H7 (cell line): ENCODE results near the gene AKAP13. TPM values are rescaled to one million over a fixed set of nuclear protein-coding genes. Genes with fewer than 3 reads are reported as not detected.
A peak's percentile ranks its signal among the peaks of the same experiment; 100 is the strongest.

ENCODE experiments used
- DNase-seq: peaks from one replicate; pipeline ENCODE4 v3.0.0; 2012
- H3K27me3 ChIP-seq: 2 replicates; pipeline ENCODE4 v1.6.0; 2011; ENCODE audit warnings: mild to moderate bottlenecking, low read length; ENCODE audit not compliant: control insufficient read depth, insufficient read depth
- H3K36me3 ChIP-seq: replicated peaks from 2 replicates; pipeline ENCODE4 v1.5.1; 2011; ENCODE audit warnings: low read length; ENCODE audit not compliant: control insufficient read depth, insufficient read depth
- H3K4me3 ChIP-seq: 2 replicates; pipeline ENCODE4 v1.5.1; 2011; ENCODE audit warnings: low read depth, mild to moderate bottlenecking, control low read depth, low read length, moderate library complexity; ENCODE audit not compliant: insufficient read depth
- total RNA-seq: library from RNA; depleted of rRNA; stranded (reverse); fragments of >200 nt; shearing (Covaris generic); gene quantifications from 2 replicates; pipeline ENCODE4 v1.2.3, GENCODE V29; 2014

Gene AKAP13
- total RNA-seq, 1 experiment from 2014 or later, result 26.2 TPM

DNA sequence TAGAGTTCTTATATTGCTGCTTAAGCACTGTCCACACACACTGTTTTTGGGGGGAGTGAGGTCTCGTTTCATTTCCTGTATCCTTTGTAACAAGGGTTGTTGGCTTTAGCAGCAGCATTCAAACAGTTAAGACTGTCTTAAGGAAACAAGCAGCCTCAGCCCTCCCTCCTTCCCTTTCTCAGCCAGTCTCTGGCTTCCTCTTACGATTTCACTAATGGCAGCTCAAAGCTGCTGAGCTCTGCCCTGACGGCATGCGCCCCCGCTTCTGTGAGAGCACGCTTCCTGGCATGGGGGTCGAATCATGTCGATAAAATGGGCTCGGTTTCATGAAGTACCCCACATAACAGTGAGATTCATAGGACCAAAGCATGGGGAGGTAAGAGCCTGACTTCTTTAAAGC lies 309.3 kb downstream of the AKAP13 start:
- H3K36me3 ChIP-seq, result peaks cover 1% of the 10 kb centered on the region; the same call in 1 of the 2 replicates
- no peak overlapping the region for H3K4me3 ChIP-seq
- H3K27me3 ChIP-seq, result no peaks in the 10 kb centered on the region
- peak; percentile 33 for DNase-seq

DNA sequence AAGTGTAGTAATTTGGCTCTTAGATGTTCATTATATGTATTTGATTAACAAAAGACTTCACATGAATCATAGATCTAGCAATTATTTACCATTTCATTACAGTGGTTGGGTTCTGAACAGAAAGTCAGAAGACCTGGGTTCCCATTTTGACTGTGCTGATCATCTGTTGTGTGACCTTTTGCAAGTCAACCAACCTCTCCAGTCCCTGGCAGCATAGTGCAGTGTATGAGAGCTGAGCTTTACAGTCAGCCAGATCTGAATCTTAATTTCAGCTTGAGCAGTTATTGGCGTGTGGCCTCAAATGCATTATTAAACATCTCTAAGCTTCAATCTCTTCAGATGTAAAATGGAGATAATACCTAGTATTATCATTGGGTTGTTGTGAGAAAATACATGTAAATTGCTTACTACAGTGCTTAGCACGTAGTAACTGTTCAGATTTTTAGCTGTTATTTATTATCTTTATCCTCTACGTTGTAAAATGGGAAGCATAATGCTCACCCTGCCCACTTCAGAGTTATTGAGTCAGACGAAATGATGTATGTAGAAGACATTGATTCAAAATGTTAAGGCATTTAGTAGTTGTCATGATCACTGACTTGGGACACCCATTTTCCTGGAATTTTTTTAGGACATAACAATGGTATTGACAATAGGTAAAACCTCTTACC lies 310.3 kb downstream of the AKAP13 start:
- Histone ChIP-seq H3K4me3 (no peak overlapping the region), H3K36me3 (peaks cover 1% of the 10 kb centered on the region), H3K27me3 (no peaks in the 10 kb centered on the region)
- no peak for DNase-seq

DNA sequence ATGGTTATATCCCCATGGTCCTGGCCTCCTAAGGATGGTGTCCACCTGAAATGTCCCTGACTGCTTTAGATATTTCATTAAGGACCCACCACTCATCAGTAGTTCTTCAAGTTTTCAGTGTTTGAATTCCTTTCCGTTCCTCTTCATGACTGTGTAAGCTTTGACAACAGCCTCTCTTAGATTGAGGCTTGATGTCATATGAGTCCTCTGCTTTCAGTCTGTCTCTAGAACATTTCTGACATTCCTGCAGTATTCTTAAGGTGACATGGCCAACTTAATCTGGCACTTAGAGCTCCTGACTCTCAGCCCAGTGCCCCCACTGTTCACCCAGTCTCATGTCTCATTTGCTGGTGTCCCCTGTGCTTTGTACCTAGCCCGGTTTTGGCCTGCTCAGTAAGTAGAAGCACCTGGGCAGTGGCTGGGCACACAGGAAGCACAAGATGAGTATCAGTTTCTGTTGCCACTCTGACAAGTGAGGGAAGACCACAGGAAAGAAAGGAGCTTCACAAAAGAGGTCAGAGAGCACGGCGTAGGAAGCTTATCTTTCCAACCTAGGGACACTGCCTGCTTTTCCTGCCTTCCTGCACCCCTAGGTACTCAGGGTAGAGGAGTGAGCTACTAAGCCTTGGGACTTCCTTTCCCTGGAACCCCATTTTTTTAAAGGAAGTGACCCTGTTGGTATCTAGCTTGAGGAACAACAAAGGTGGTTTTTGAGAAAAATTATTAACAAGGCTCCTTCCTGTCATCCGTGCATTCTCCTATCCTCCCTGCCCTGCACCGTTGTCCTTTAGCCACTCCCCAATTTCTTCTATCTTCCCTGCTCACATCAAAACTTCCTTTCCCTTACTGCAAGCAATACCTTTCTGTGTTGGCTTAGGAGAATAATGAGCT lies 311.2 kb downstream of the AKAP13 start:
- DNase-seq, result no peak
- H3K4me3 ChIP-seq, result no peak overlapping the region
- no peaks in the 10 kb centered on the region for H3K27me3 ChIP-seq
- peaks cover 1% of the 10 kb centered on the region for H3K36me3 ChIP-seq

DNA sequence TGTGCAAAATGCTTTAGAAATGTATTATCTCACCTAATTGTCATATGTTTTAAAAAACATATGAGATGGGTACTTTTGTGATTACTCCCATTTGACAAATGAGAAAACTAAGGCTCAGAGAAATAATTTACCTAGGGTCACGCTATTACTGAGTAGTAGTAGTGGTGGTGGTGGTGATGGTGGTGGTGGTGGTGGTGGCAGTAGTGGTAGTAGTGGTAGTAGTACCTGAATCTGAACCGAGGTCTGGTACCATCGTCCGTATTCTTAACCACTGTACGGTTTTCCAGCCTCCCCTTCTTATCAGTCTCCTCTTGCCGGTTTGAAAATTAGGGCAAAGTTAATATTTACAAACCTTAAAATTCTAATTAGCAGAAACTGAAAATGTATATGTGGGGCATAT lies 311.9 kb downstream of the AKAP13 start:
- no peak for DNase-seq
- Histone ChIP-seq H3K36me3 (peaks cover 1% of the 10 kb centered on the region), H3K4me3 (no peak overlapping the region), H3K27me3 (no peaks in the 10 kb centered on the region)

DNA sequence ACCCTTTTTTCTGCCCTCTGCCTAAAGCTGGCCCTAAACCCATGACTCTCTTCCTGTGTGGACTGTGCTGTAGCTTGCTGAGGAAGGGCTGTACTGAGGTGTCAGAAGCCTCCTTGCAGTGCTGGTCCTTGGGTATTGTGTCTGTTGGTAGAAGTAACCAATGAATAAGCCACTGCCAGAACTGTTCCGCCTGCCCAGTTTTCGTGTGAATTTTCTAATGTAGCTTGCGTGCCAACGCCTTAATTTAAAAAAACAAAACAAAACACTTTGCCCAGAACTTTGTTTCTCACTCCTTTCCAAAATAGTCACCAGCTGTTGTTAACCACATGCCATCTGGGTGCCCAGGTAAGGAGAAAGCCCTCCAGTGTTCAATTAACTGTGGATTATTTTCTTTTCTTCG lies 312.5 kb downstream of the AKAP13 start:
- Histone ChIP-seq H3K36me3 (peaks cover 1% of the 10 kb centered on the region), H3K27me3 (no peaks in the 10 kb centered on the region), H3K4me3 (no peak overlapping the region)
- no peak for DNase-seq

DNA sequence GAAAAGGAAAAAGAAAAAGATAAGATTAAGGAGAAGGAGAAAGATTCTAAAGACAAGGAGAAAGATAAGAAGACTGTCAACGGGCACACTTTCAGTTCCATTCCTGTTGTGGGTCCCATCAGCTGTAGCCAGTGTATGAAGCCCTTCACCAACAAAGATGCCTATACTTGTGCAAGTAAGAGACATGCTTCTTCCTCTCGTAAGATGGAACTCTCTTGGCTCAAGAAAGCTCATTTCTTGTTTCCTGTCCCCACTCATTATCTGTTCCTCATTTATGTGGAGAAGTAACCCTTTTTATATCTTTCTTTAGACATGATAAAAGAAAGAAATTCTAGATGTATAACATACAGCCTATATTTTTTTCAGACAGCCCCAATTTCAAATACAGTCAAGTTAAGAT lies 312.9 kb downstream of the AKAP13 start:
- Histone ChIP-seq H3K36me3 (peaks cover 1% of the 10 kb centered on the region), H3K4me3 (no peak overlapping the region), H3K27me3 (no peaks in the 10 kb centered on the region)
- no peak for DNase-seq

DNA sequence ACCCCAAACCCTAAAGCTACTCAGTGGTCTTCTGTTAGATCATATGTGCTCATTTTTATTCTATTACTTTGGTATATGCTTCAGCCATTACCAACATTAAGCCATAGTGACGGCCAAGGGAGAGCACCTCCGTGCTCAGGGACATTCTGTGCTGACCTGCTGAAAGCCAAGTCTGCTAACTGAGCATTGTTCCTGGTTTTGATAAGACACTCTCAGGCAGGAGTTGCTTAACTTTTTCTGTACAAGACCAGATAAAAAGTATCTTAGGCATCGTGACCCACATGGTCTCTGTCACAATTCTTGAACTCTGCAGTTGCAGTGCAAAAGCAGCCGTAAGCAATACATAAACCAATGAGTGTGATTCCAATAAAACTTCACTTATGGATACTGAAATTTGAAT lies 313.7 kb downstream of the AKAP13 start:
- peaks cover 1% of the 10 kb centered on the region for H3K36me3 ChIP-seq
- DNase-seq, result no peak
- no peak overlapping the region for H3K4me3 ChIP-seq

DNA sequence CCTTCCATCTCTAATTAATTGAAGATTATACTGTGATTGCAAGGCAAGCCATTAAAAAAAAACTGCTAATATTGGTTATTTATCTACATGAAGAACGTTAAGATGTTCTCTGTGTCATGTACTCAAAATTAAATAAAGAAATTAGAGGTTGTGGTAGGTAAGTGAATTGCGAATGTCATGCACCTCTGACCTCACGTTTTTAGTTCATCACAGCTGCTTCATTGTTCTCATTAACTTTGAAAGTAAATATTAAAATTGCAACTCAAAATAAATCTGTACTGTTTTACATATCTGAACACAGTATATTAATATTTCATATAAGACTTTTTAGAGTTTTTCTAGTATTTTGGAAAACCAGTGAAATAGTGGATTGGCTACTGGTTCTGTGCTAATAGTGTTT lies 320.4 kb downstream of the AKAP13 start:
- no peak for DNase-seq
- H3K4me3 ChIP-seq, result no peak overlapping the region
- H3K36me3 ChIP-seq, result no peaks in the 10 kb centered on the region
- no peaks in the 10 kb centered on the region for H3K27me3 ChIP-seq

More for the DNA sequence above, 313.7 kb downstream of the AKAP13 start:
- no peaks in the 10 kb centered on the region for H3K27me3 ChIP-seq

DNA sequence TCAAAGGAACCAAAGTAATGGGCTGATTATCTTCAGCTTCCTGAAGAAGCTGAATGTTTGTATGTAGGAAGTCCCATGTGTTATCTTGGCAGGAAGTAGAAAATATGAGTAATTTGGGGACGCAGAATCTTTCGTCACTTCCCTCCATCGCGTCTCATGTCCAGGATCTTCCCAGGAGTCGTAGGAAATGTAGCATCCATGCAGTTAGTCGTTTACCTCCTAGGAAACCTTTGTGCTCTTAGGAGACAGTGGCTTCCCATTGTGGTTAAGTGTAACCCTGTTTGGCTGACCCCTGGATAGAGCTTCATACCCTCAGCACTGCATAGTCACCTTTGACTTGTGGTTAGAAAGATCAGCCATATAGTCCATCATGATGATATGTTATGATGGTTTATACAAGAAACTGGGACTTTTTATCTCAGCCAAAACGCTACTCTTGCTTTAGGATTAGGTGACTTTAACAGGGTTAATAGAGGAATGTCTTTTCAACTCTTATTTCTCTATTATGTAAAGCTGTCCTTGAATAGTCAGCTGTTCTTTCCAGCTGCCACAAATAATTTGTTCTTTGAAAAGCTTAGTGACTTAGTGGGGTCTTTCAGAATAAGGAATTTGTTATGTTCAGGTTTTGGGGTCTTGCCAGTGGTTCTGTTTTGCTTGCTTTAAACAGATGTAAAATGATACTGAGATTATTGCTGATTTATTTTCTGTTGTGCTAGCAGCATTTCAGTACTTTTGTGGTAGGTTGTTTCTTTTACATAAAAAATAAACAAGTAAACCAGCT lies 322.1 kb downstream of the AKAP13 start:
- DNase-seq, result no peak
- Histone ChIP-seq H3K36me3 (no peaks in the 10 kb centered on the region), H3K4me3 (no peak overlapping the region), H3K27me3 (no peaks in the 10 kb centered on the region)

DNA sequence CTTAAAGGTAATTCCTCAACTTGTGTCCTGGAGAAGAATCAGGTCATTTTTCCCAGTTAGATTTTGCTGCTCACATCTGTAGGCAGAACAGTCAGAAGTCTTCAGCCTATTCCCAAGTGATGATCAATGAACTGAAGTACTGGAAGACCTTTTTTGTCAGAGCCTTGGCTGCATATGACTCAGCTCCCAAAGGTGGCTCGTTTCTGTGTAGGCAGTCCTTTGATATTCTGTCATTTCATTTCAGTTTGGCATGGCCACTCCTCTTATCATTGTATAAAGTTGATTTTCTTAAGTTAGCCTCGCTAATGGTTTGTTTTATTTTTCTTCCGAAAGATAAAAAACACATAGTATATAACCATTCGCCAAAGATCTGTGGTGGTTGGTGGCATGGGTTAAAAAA lies 323.7 kb downstream of the AKAP13 start:
- Histone ChIP-seq H3K27me3 (no peaks in the 10 kb centered on the region), H3K36me3 (no peaks in the 10 kb centered on the region), H3K4me3 (no peak overlapping the region)
- no peak for DNase-seq

DNA sequence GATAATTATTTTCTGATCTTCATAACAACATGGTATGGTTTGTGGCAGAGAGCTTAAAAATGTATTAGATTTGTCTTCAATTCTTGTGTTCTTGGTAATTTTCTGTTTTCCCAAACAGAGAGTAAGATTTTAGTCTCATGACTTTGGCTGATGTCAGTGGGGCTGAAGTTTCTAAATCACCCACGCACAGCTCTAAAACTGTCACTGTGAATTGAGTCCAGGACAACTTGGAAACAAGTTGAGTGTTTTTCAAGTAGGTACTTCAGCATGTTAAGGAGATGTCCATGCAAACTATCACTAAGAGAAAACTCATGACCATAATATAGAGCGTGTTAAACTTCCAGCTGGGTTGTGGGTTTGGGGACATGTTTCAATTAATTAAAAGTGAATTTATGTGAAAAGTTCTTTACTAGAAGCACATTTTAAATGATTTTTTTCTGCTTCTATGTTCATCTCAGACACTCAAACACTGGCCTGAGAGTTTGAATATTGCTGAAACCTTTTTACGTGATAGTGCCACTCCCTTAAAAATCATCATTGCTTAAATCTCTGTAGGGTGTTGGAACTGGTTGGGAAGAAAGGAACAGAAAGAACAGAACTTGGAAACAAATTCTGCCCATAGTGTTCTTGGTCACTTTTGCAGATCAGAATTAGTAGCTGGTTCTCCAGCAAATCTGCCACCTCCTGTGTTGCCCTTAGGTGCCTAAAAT lies 324.5 kb downstream of the AKAP13 start:
- H3K27me3 ChIP-seq, result no peaks in the 10 kb centered on the region
- DNase-seq, result no peak
- no peak overlapping the region for H3K4me3 ChIP-seq
- no peaks in the 10 kb centered on the region for H3K36me3 ChIP-seq

DNA sequence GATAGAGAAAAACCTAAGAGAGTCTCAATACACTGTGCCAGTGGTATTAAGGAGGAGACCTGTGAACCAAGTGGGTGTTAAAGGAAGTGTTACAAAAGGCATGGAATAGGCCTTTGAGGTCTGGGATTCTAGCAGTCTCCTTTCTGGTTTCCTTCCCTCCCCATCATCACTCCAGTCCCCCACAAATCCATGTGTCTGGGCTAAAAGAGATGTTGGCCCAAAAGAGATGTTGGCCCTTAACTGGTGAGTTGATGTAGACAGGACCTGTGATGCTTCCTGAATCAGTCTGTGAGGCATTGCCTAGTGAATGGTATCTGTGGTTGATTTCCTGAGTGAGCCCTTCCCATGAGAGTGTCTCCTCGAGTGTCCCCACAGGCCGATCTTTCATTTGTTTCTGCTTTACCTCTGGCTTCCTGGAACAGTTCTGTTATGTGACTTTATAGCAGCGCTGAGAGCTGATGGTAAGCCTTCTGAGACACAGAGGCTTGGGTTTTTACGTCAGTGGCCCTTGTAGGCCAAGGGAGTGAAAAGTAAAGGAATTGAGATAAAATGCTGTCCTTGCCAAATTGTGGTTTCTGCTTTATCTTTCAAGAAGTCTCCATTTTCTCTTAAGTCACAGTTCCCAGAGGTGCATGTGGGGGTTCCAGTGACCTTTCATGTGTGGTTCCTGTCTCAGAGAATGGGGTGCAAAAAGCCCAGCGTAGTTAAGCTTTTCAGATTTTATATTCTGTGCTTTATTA lies 326.5 kb downstream of the AKAP13 start:
- no peaks in the 10 kb centered on the region; the same call in 1 of the 2 replicates for H3K36me3 ChIP-seq
- H3K4me3 ChIP-seq, result no peak overlapping the region
- DNase-seq, result no peak
- no peaks in the 10 kb centered on the region for H3K27me3 ChIP-seq

DNA sequence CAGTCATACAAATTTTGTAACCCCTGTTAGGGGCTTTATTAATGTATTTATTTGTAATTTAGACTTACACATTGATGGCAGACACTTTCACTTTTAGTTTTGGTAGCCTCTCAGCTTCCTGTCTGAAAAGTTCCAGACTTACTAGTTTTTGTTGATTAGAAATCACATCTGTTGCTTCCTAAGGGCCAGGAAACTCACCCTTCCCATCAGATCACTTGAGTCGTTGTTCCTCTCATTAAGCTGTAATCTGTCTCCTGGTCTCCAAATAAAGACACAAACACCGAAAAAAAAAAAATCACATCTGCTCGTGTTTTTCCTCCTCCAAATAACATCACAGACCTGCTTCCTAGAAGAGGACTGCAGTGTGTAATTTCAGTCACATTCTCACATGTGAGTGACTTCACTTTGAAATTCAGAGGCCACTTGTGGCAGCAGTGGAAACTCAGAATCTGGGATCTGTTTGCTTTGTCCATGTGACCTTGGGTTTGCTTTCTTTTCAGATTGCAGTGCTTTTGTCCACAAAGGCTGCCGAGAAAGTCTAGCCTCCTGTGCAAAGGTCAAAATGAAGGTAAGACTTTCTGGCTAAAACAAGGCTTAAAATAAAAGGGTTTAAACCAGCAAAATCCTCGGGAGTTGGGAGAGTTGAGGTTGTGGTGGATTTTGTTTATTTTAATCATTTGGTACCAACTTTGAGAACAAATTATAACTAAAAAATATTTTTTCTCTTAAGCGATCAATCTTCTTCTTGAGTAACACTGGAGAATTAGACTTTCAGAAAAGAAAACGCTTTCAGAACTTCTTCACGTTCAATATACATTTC lies 327.3 kb downstream of the AKAP13 start:
- H3K4me3 ChIP-seq, result no peak overlapping the region
- no peaks in the 10 kb centered on the region for H3K27me3 ChIP-seq
- DNase-seq, result no peak
- H3K36me3 ChIP-seq, result no peaks in the 10 kb centered on the region; the same call in 1 of the 2 replicates
